GM12878 (cell line): ENCODE data around the gene NFKBIE.

Experiments used
- BCLAF1 ChIP-seq: fragments of 450-650 bp; IDR thresholded peaks from 2 replicates; pipeline ENCODE4 v1.6.1; 2017; ENCODE audit warnings: antibody characterized with exemption, mild to moderate bottlenecking, moderate library complexity
- USF1 ChIP-seq: IDR thresholded peaks from 2 replicates; pipeline ENCODE4 v1.6.1; 2011; ENCODE audit warnings: borderline replicate concordance, low read depth, mild to moderate bottlenecking, moderate library complexity, mixed read lengths, low read length; ENCODE audit not compliant: insufficient read depth; ENCODE audit errors: extremely low read length

- TF ChIP-seq BCLAF1 (no peak), USF1 (no peak)
Measured at GRCh38 chr6:44221291-44221960, 43.9 kb downstream of the NFKBIE start.
